K562 (cell line): ENCODE measurements around the gene SLC35G6. TPM values are rescaled to one million over a fixed set of nuclear protein-coding genes. Genes with fewer than 3 reads are reported as not detected.

Source experiments
- ATAC-seq: fragments of 200-7000 bp; cut with Tn5 transposase; 3 replicates; pipeline ENCODE4 v1.9.1; 2020; ENCODE audit warnings: moderate library complexity
- BruUV-seq: library from RNA; stranded (reverse); fragments of 400-500 nt; replicated peaks from 2 replicates; lab custom pipeline; 2021; lab: Mats Ljungman, UMichigan
- CTCF ChIA-PET: fragments of 300-600 bp; formaldehyde crosslinking; extraction: SDS; loops from one replicate; lab custom pipeline; 2021; ENCODE audit warnings: low intra/inter-chr PET ratio; lab: Yijun Ruan, JAX
- POLR2A ChIA-PET: fragments of 300-600, 350-650 bp; sonication (Branson Sonifier 250); formaldehyde crosslinking; extraction: SDS; loops from one replicate; lab custom pipeline; 2021; ENCODE audit warnings: antibody characterized with exemption, inconsistent platforms; lab: Yijun Ruan, JAX
- DNase-seq, 4 experiments: peaks; one replicate each; pipeline versions ENCODE4 v3.0.0 to v3.0.0-alpha.2; 2011 to 2018; ENCODE audit warnings: low spot score in 3 of 4, mixed read lengths in 3 of 4; ENCODE audit errors: extremely low read depth in 1 of 4
- FAIRE-seq: peaks from 2 replicates; lab custom pipeline; 2011; peaks lifted over from hg19 to GRCh38; lab: Jason Lieb, UNC
- H2AFZ ChIP-seq: 2 replicates; pipeline ENCODE4 v1.6.0; 2011; ENCODE audit warnings: low read depth, low read length, control low read depth, inconsistent platforms
- H3K27ac ChIP-seq: fragments of 200-600 bp; 3 replicates; pipeline ENCODE4 v1.8.0; 2011; ENCODE audit warnings: low read depth, mild to moderate bottlenecking, control low read depth, inconsistent platforms, low read length, moderate library complexity, mixed read lengths; ENCODE audit errors: extremely low read depth
- H3K27me3 ChIP-seq, 2 experiments: fragments of 300-600 bp in 1 of 2; 2 replicates in 1 of 2; 3 replicates in 1 of 2; pipeline versions ENCODE4 v1.6.0 to v1.8.0; 2011; ENCODE audit warnings: inconsistent platforms in 2 of 2, low read length in 2 of 2, mild to moderate bottlenecking in 1 of 2, mixed read lengths in 1 of 2, moderate library complexity in 1 of 2; ENCODE audit not compliant: control insufficient read depth in 2 of 2, insufficient read depth in 2 of 2
- H3K36me3 ChIP-seq: fragments of 300-600 bp; 3 replicates; pipeline ENCODE4 v1.8.0; 2011; ENCODE audit warnings: mild to moderate bottlenecking, low read length, inconsistent platforms; ENCODE audit not compliant: control insufficient read depth, insufficient read depth
- H3K4me1 ChIP-seq, 2 experiments: fragments of 200-600 bp in 1 of 2; replicated peaks in 1 of 2; 2 replicates in 1 of 2; 3 replicates in 1 of 2; pipeline versions ENCODE4 v1.5.1 to v1.8.0; 2011; ENCODE audit warnings: inconsistent platforms in 2 of 2, low read length in 2 of 2, mild to moderate bottlenecking in 1 of 2, mixed read lengths in 1 of 2, moderate library complexity in 1 of 2; ENCODE audit not compliant: control insufficient read depth in 2 of 2, insufficient read depth in 2 of 2
- H3K4me2 ChIP-seq: 2 replicates; pipeline ENCODE4 v1.6.1; 2011; ENCODE audit warnings: low read length, control low read depth, inconsistent platforms, mixed read lengths; ENCODE audit not compliant: insufficient read depth
- H3K4me3 ChIP-seq: fragments of 200-600 bp; sonication (generic), shearing (Covaris generic); 2 replicates; pipeline ENCODE4 v1.5.1; 2016; ENCODE audit warnings: control low read depth, inconsistent platforms
- H3K79me2 ChIP-seq: fragments of 200-600 bp; 3 replicates; pipeline ENCODE4 v1.8.0; 2011; ENCODE audit warnings: low read length, inconsistent platforms; ENCODE audit not compliant: control insufficient read depth, insufficient read depth
- H3K9ac ChIP-seq, 2 experiments: 2 replicates each; pipeline versions ENCODE4 v1.6.0 to v1.6.1; 2011; ENCODE audit warnings: low read depth in 2 of 2, low read length in 2 of 2, control low read depth in 1 of 2, inconsistent platforms in 1 of 2, mild to moderate bottlenecking in 1 of 2, mixed read lengths in 1 of 2; ENCODE audit not compliant: insufficient read depth in 1 of 2
- H3K9me1 ChIP-seq: one replicate; pipeline ENCODE4 v1.6.0; 2011; ENCODE audit warnings: inconsistent platforms, mild to moderate bottlenecking, low read length, moderate library complexity; ENCODE audit not compliant: control insufficient read depth, insufficient read depth
- H3K9me3 ChIP-seq: replicated peaks from 2 replicates; pipeline ENCODE4 v1.5.1; 2011; ENCODE audit warnings: low read depth, low read length, inconsistent platforms; ENCODE audit not compliant: control insufficient read depth, insufficient read depth
- H4K20me1 ChIP-seq: replicated peaks from 2 replicates; pipeline ENCODE4 v1.6.1; 2011; ENCODE audit warnings: low read length, inconsistent platforms, mixed read lengths; ENCODE audit not compliant: control insufficient read depth, insufficient read depth
- AFF1 ChIP-seq, 2 experiments: fragments of 450-650 bp; IDR thresholded peaks; 2 replicates each; pipeline ENCODE4 v1.6.1; 2018; ENCODE audit warnings: mild to moderate bottlenecking in 2 of 2, low read depth in 1 of 2; ENCODE audit not compliant: partially characterized antibody in 2 of 2
- BCOR ChIP-seq: fragments of 450-650 bp; IDR thresholded peaks from 2 replicates; pipeline ENCODE4 v1.6.1; 2016
- EGR1 ChIP-seq: fragments of 450-650 bp; conservative IDR thresholded peaks from 2 replicates; pipeline ENCODE4 v1.6.1; 2017; ENCODE audit warnings: mild to moderate bottlenecking
- ELF4 ChIP-seq: fragments of 450-650 bp; formaldehyde crosslinking; IDR thresholded peaks from 2 replicates; pipeline ENCODE4 v1.4.0; 2022; ENCODE audit warnings: missing genetic modification characterization
- KDM1A ChIP-seq, 2 experiments: fragments of 450-650 bp; IDR thresholded peaks; 2 replicates each; pipeline ENCODE4 v1.6.1; 2016; ENCODE audit warnings: mild to moderate bottlenecking in 2 of 2
- MED1 ChIP-seq: sonication (generic); formaldehyde crosslinking; IDR thresholded peaks from 2 replicates; pipeline ENCODE4 v1.8.1; 2023; ENCODE audit warnings: missing genetic modification reagents, borderline replicate concordance
- NFIC ChIP-seq: fragments of 450-650 bp; IDR thresholded peaks from 2 replicates; pipeline ENCODE4 v1.6.1; 2017; ENCODE audit warnings: mild to moderate bottlenecking, inconsistent platforms
- RAD21 ChIP-seq, 2 experiments: fragments of 250-450 bp in 1 of 2; fragments of 450-650 bp in 1 of 2; sonication (Bioruptor Pico) in 1 of 2; formaldehyde crosslinking in 1 of 2; IDR thresholded peaks in 1 of 2; conservative IDR thresholded peaks in 1 of 2; 2 replicates each; pipeline versions ENCODE4 v1.4.0 to v1.8.0; 2020 to 2022; ENCODE audit warnings: mild to moderate bottlenecking in 2 of 2, moderate library complexity in 1 of 2
- SIRT6 ChIP-seq: IDR thresholded peaks from one replicate; pipeline ENCODE4 v1.6.1; 2012; ENCODE audit warnings: low read depth, mild to moderate bottlenecking, control low read depth, inconsistent platforms, low read length, moderate library complexity
- SRSF7 ChIP-seq: fragments of 200-400 bp; formaldehyde crosslinking; optimal IDR thresholded peaks from 2 replicates; pipeline ENCODE3; 2017; ENCODE audit warnings: mild to moderate bottlenecking, low read depth, low read length
- ZBTB34 ChIP-seq: fragments of 250-450 bp; sonication (Bioruptor Pico); IDR thresholded peaks from 2 replicates; pipeline ENCODE4 v1.8.0; 2021; ENCODE audit warnings: mild to moderate bottlenecking, moderate library complexity
- ZNF12 ChIP-seq: sonication (generic); formaldehyde crosslinking; IDR thresholded peaks from 2 replicates; pipeline ENCODE4 v1.4.0; 2020; ENCODE audit warnings: mild to moderate bottlenecking, missing genetic modification reagents
- ZNF121 ChIP-seq: sonication (generic); formaldehyde crosslinking; conservative IDR thresholded peaks from 2 replicates; pipeline ENCODE4 v1.8.0; 2022; ENCODE audit warnings: missing genetic modification reagents
- WGBS: fragments of 100-300 bp; shearing (Covaris generic); methylation state at CpG from one replicate; pipeline ENCODE4 v1.1.6; 2016; ENCODE audit warnings: low coverage, mixed read lengths; ENCODE audit not compliant: insufficient coverage; ENCODE audit errors: missing lambda C conversion rate; 5-methylcytosine and 5-hydroxymethylcytosine counted together
- in situ Hi-C: fragments of 300-500 bp; cut with MboI; formaldehyde crosslinking; loops from 4 replicates; pipeline ENCODE4 v1.15.0; 2018; ENCODE audit warnings: inconsistent platforms, mixed read lengths
- intact Hi-C: fragments of 100-400 bp; cut with micrococcal nuclease; formaldehyde crosslinking; loops from 2 replicates; pipeline ENCODE4 v1.14.2; 2022
- polyA plus RNA-seq, 8 experiments: library from polyadenylated mRNA; depleted of rRNA in 4 of 8; stranded (reverse) in 5 of 8; unstranded in 3 of 8; fragments of >200 nt; fragmentation: Nextera tagmentation in 2 of 8; fragmentation: Illumina TruSeq in 1 of 8; extraction: Ambion mirVana in 2 of 8; extraction: Trizol in 1 of 8; gene quantifications; 2 replicates each; pipeline versions ENCODE4 v1.2.1 to v1.2.3, GENCODE V29; 2011 to 2014; ENCODE audit warnings: inconsistent platforms in 1 of 8, missing spikeins in 1 of 8
- total RNA-seq, 7 experiments: library from RNA; depleted of rRNA in 6 of 7; stranded (reverse); fragments of >200 nt in 6 of 7; fragmentation: Illumina TruSeq in 2 of 7; extraction: Trizol in 2 of 7; gene quantifications; 2 replicates each; pipeline versions ENCODE4 v1.2.1 to v1.2.3, GENCODE V29; 2011 to 2021; ENCODE audit warnings: low replicate concordance in 1 of 7

The SLC35G6 gene
- total and polyA plus RNA-seq, 9 of the 15 experiments (the other 6 are each of a cell fraction or from before 2014, with no cell fraction given), result not detected

- Histone ChIP-seq H3K27me3 (no peaks in the 10 kb centered on the region), H3K9me3 (no peaks in the 10 kb centered on the region), H3K4me1 (peaks cover 18 to 73% of the 10 kb centered on the region in 2 experiments; a peak in 4 of 5 replicates), H3K79me2 (no peaks in the 10 kb centered on the region; the same call in 2 of the 3 replicates), H3K9ac (peak overlapping the region in 1 of 2 experiments; percentile 17; a peak in 1 of 4 replicates), H3K4me2 (no peak overlapping the region), H2AFZ (no peak overlapping the region), H3K36me3 (no peaks in the 10 kb centered on the region), H3K4me3 (no peak overlapping the region), H4K20me1 (no peaks in the 10 kb centered on the region), H3K9me1 (peaks cover 3% of the 10 kb centered on the region), H3K27ac (no peak overlapping the region)
- WGBS, result no CpG with 5 or more reads among the region's 2 CpGs
- intact Hi-C loops, result no loop called here
- DNase-seq (no peak), FAIRE-seq (no peak), ATAC-seq (no peak)
- CTCF ChIA-PET, result no interaction called here
- no peak for TF ChIP-seq SRSF7
- TF ChIP-seq SIRT6, result no peak
- TF ChIP-seq RAD21 (CRISPR knock-in tag; conservative IDR thresholded peaks at IDR 0.05 in 1 of 2, IDR thresholded peaks at IDR 0.05 in 1 of 2), result no peak
- TF ChIP-seq ZNF121 (CRISPR knock-in tag), result peak; percentile 82
- TF ChIP-seq KDM1A (IDR thresholded peaks at IDR 0.05), result peak in 1 of 2 experiments; percentile 76; a peak in 2 of 4 replicates
- no peak for TF ChIP-seq AFF1 (IDR thresholded peaks at IDR 0.05; ENCODE audit: low read depth in 1 of 2, partially characterized antibody in 2 of 2)
- no peak for TF ChIP-seq ELF4 (CRISPR knock-in tag)
- peak; percentile 20; the same call in 1 of the 2 replicates for TF ChIP-seq NFIC
- no peak for TF ChIP-seq ZNF12 (CRISPR knock-in tag)
- TF ChIP-seq ZBTB34 (CRISPR knock-in tag), result no peak
- no peak for TF ChIP-seq MED1 (CRISPR knock-in tag)
- TF ChIP-seq EGR1, result no peak
- TF ChIP-seq BCOR, result 0 out of 2 replicates have a peak, but pooled peaks have one; percentile 37
- POLR2A ChIA-PET, result interaction anchor here (0.5 to 2.0 kb wide), 5 partner anchors 35 to 410 kb away, joined by 3 to 8 read pairs (median 3); partner anchors contain the start of genes POLR2A and SAT2
- no TSS peak for BruUV-seq
- in situ Hi-C loops, result no loop called here
Measured at GRCh38 chr17:7442142-7442541, 39.1 kb upstream of the SLC35G6 start.
